PC-3 (cell line): Measurements from ENCODE around the gene RPE65. TPM values are rescaled to one million over a fixed set of nuclear protein-coding genes. Genes with fewer than 3 reads are reported as not detected.

Experiments used
- ATAC-seq: fragments of 200-7000 bp; cut with Tn5 transposase; 2 replicates; pipeline ENCODE4 v1.9.1; 2020; ENCODE audit warnings: mild to moderate bottlenecking, moderate library complexity
- BruUV-seq: library from RNA; stranded (reverse); fragments of 400-500 nt; replicated peaks from 2 replicates; lab custom pipeline; 2021; lab: Mats Ljungman, UMichigan
- CTCF ChIA-PET: fragments of 300-600 bp; sonication (Branson Sonifier 250); formaldehyde crosslinking; loops from one replicate; lab custom pipeline; 2022; ENCODE audit warnings: antibody characterized with exemption; lab: Charles Lee
- POLR2A ChIA-PET: fragments of 300-600 bp; sonication (Branson Sonifier 250); formaldehyde crosslinking; loops from one replicate; lab custom pipeline; 2022; ENCODE audit warnings: antibody characterized with exemption; ENCODE audit not compliant: unreplicated experiment; lab: Charles Lee
- DNase-seq: peaks from one replicate; pipeline ENCODE4 v3.0.0-alpha.2; 2015
- H2AFZ ChIP-seq: fragments of 300-600 bp; sonication (generic); 2 replicates; pipeline ENCODE4 v1.6.0; 2016; ENCODE audit warnings: antibody characterized with exemption, low read length
- H3F3A ChIP-seq: fragments of 300-600 bp; sonication (generic); one replicate; pipeline ENCODE4 v1.6.0; 2017; ENCODE audit warnings: antibody characterized with exemption, low read length, control low read depth, mild to moderate bottlenecking; ENCODE audit not compliant: unreplicated experiment
- H3K27ac ChIP-seq: fragments of 300-600 bp; sonication (generic); 2 replicates; pipeline ENCODE4 v1.5.1; 2016; ENCODE audit warnings: mild to moderate bottlenecking, low read length
- H3K27me3 ChIP-seq: fragments of 300-600 bp; sonication (generic); 2 replicates; pipeline ENCODE4 v1.6.1; 2016; ENCODE audit warnings: low read length, mixed read lengths
- H3K36me3 ChIP-seq: fragments of 300-600 bp; sonication (generic); 2 replicates; pipeline ENCODE4 v1.6.1; 2016; ENCODE audit warnings: low read depth, mixed run types, low read length, mixed read lengths
- H3K4me1 ChIP-seq: fragments of 300-600 bp; sonication (generic); 2 replicates; pipeline ENCODE4 v1.5.1; 2016; ENCODE audit warnings: low read length; ENCODE audit not compliant: insufficient read depth
- H3K4me2 ChIP-seq: fragments of 300-600 bp; sonication (generic); 2 replicates; pipeline ENCODE4 v1.6.0; 2016; ENCODE audit warnings: low read length
- H3K4me3 ChIP-seq: fragments of 300-600 bp; sonication (generic); 2 replicates; pipeline ENCODE4 v1.5.1; 2016; ENCODE audit warnings: mild to moderate bottlenecking, low read length, mixed read lengths
- H3K79me2 ChIP-seq: fragments of 300-600 bp; sonication (generic); 2 replicates; pipeline ENCODE4 v1.6.1; 2017; ENCODE audit warnings: low read length, mixed read lengths
- H3K9ac ChIP-seq: fragments of 300-600 bp; sonication (generic); 2 replicates; pipeline ENCODE4 v1.6.0; 2016; ENCODE audit warnings: mild to moderate bottlenecking, low read length
- H3K9me2 ChIP-seq: fragments of 300-600 bp; sonication (generic); replicated peaks from 2 replicates; pipeline ENCODE4 v1.6.1; 2016; ENCODE audit warnings: mixed run types, low read length, mixed read lengths
- H3K9me3 ChIP-seq: fragments of 300-600 bp; sonication (generic); 2 replicates; pipeline ENCODE4 v1.6.1; 2016; ENCODE audit warnings: low read length, mixed read lengths
- H4K20me1 ChIP-seq: fragments of 300-600 bp; sonication (generic); 2 replicates; pipeline ENCODE4 v1.6.1; 2016; ENCODE audit warnings: low read length, mixed read lengths
- EZH2 ChIP-seq: fragments of 300-600 bp; sonication (generic); IDR thresholded peaks from one replicate; pipeline ENCODE4 v1.6.1; 2017; ENCODE audit warnings: antibody characterized with exemption, mild to moderate bottlenecking, low read length; ENCODE audit not compliant: unreplicated experiment
- EZH2phosphoT487 ChIP-seq: fragments of 300-600 bp; sonication (generic); IDR thresholded peaks from 2 replicates; pipeline ENCODE4 v1.6.1; 2018; ENCODE audit warnings: mild to moderate bottlenecking, antibody characterized with exemption, low read length, borderline replicate concordance
- intact Hi-C: fragments of 100-400 bp; cut with micrococcal nuclease; formaldehyde crosslinking; loops from 2 replicates; pipeline ENCODE4 v1.9.0; 2023
- total RNA-seq: library from RNA; depleted of rRNA; stranded (reverse); fragments of >200 nt; gene quantifications from 2 replicates; pipeline ENCODE4 v1.2.3, GENCODE V29; 2014; rRNA removed
- TF ChIP-seq, protein P1 (sequence below): fragments of 300-600 bp; sonication (generic); conservative IDR thresholded peaks from 2 replicates; pipeline ENCODE4 v1.5.1; 2017; ENCODE audit warnings: antibody characterized with exemption, low read depth, mild to moderate bottlenecking, low read length

RPE65 gene
- total RNA-seq, 1 experiment from 2014 or later = not detected

GRCh38 chr1:68383092-68383491, 66.7 kb downstream of the RPE65 start:
- intact Hi-C loops = loop anchor here (5.0 to 10.0 kb wide), 3 partner anchors 206 to 698 kb away; partner anchors contain the start of genes GADD45A and GNG12
- no TSS peak for BruUV-seq
- POLR2A ChIA-PET = interaction anchor here (0.5 kb wide), 1 partner anchor 12 kb away, joined by 4 read pairs; no protein-coding TSS in a partner anchor

GRCh38 chr1:68379085-68379478, 70.7 kb downstream of the RPE65 start:
- Histone ChIP-seq H3K36me3 (no peaks in the 10 kb centered on the region), H3K27ac (peak overlapping the region; percentile 59), H3F3A (peaks cover 12% of the 10 kb centered on the region), H3K79me2 (peaks cover 25% of the 10 kb centered on the region), H3K4me2 (peak overlapping the region; percentile 39), H2AFZ (no peak overlapping the region), H3K9ac (peak overlapping the region; percentile 5; the same call in 1 of the 2 replicates), H4K20me1 (no peaks in the 10 kb centered on the region), H3K4me3 (no peak overlapping the region), H3K9me3 (no peaks in the 10 kb centered on the region), H3K4me1 (peaks cover 46% of the 10 kb centered on the region), H3K27me3 (no peaks in the 10 kb centered on the region), H3K9me2 (no peaks in the 10 kb centered on the region)
- ChIA-PET CTCF (interaction anchor here (1.5 kb wide), 1 partner anchor 37 kb away, joined by 3 read pairs; no protein-coding TSS in a partner anchor), POLR2A (no interaction called here)
- TF ChIP-seq EZH2 (no peak), EZH2phosphoT487 (no peak)
- TF ChIP-seq, protein P1, sequence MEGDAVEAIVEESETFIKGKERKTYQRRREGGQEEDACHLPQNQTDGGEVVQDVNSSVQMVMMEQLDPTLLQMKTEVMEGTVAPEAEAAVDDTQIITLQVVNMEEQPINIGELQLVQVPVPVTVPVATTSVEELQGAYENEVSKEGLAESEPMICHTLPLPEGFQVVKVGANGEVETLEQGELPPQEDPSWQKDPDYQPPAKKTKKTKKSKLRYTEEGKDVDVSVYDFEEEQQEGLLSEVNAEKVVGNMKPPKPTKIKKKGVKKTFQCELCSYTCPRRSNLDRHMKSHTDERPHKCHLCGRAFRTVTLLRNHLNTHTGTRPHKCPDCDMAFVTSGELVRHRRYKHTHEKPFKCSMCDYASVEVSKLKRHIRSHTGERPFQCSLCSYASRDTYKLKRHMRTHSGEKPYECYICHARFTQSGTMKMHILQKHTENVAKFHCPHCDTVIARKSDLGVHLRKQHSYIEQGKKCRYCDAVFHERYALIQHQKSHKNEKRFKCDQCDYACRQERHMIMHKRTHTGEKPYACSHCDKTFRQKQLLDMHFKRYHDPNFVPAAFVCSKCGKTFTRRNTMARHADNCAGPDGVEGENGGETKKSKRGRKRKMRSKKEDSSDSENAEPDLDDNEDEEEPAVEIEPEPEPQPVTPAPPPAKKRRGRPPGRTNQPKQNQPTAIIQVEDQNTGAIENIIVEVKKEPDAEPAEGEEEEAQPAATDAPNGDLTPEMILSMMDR = no peak
- ATAC-seq (peak; percentile 31), DNase-seq (peak; percentile 57)
- intact Hi-C loops = no loop called here
- BruUV-seq = no TSS peak

More at GRCh38 chr1:68383092-68383491, 66.7 kb downstream of the RPE65 start:
- H3K4me1 ChIP-seq = peaks cover 52% of the 10 kb centered on the region
- H3K9ac ChIP-seq = peak overlapping the region; percentile 77
- peaks cover 51% of the 10 kb centered on the region for H3K79me2 ChIP-seq
- no peaks in the 10 kb centered on the region for H3K9me2 ChIP-seq
- peak overlapping the region; percentile 75 for H3K4me2 ChIP-seq
- peaks cover 19% of the 10 kb centered on the region for H3F3A ChIP-seq
- peaks cover 4% of the 10 kb centered on the region; the same call in 1 of the 2 replicates for H4K20me1 ChIP-seq
- peaks cover under 1% of the 10 kb centered on the region for H3K36me3 ChIP-seq
- H3K9me3 ChIP-seq = no peaks in the 10 kb centered on the region
- no peaks in the 10 kb centered on the region for H3K27me3 ChIP-seq
- no peak overlapping the region for H2AFZ ChIP-seq
- H3K27ac ChIP-seq = peak overlapping the region; percentile 100
- H3K4me3 ChIP-seq = peak overlapping the region; percentile 49
- DNase-seq (peak; percentile 58), ATAC-seq (no peak)
- TF ChIP-seq EZH2 (no peak), EZH2phosphoT487 (no peak)
- TF ChIP-seq, protein P1 = peak; percentile 52
- CTCF ChIA-PET = interaction anchor here (0.7 to 1.3 kb wide), 2 partner anchors 263 to 266 kb away, joined by 3 to 6 read pairs; no protein-coding TSS in a partner anchor

Other genes starting within 250 kb of the RPE65 start
- 15.3 and 19.1 TPM in 2 replicates for gene WLS, start 217.4 kb downstream of the RPE65 start, total RNA-seq
- 21.0 and 21.6 TPM in 2 replicates for gene DEPDC1, start 47.1 kb upstream of the RPE65 start, total RNA-seq